ENCODE measurements around the gene FAM131C.

DNA sequence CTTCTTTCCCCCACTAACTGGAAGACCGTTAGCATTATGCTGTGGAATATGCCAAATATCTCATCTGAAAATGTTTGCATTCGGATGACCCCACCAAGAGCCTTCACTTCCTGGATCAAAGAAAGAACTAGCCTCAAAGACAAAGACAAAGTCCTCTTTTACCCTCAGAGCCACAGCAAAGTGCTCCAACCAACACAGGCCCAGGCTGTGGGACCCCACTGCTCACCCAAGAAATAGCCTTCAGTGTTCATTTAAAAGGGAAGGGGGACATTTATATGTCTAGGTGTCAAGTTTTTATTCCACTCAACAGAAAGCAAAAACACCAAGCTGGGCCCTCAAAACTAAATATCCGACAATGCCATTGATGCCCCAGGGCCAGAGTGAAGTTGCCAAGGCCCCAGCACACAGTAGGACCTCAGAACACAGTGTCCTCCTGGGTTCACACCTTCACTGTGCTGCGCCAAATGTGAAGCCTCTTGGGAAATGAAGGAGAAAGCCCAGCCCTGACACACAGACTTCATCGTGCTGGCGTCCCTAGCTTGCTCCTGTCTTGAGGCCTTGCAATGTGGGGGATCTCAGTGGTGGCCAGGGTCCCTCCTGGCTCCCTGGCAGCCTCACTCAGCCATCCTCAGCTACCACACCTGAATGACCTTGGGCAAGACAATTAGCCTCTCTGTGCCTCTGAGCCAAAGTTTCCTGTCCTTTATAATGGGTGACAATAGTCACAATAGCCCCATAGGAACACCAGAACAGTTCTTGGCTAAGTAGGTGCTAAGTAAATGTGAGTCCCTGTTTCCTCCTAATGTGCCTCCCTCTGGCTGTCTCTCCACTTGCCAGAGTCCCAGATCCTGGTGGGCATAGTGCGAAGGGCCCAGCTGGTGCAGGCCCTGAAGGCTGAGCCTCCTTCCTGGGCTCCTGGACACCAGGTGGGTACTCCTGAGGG lies 18.6 kb downstream of the FAM131C start:
- TF ChIP-seq YY1 (IDR thresholded peaks at IDR 0.05; ENCODE audit: insufficient read depth, insufficient read length) (no peak), ZNF274 (IDR thresholded peaks at IDR 0.05; ENCODE audit: low read depth, low read length) (no peak)
